ENCODE results near the gene ERICH3.

- no peak for TF ChIP-seq CTCF (IDR thresholded peaks at IDR 0.05; ENCODE audit: low read depth, low read length, poor library complexity, severe bottlenecking)
- no peak for TF ChIP-seq EZH2phosphoT487 (IDR thresholded peaks at IDR 0.05; ENCODE audit: borderline replicate concordance, low read length)
These were observed 16.7 kb upstream of the ERICH3 start for GRCh38 chr1:74690364-74690696.
